Gastroesophageal sphincter (tissue), 3 donors: ENCODE results near the gene YEATS2.

ENCODE experiments used
- CTCF ChIP-seq, 4 experiments: fragments of 200-600 bp in 2 of 4; fragments of 450-650 bp in 2 of 4; sonication (generic) in 1 of 4; IDR thresholded peaks; one replicate each; pipeline ENCODE4 v1.5.1; 2017 to 2019; ENCODE audit warnings: antibody characterized with exemption in 4 of 4, mild to moderate bottlenecking in 2 of 4, moderate library complexity in 2 of 4
- POLR2A ChIP-seq, 2 donors: fragments of 450-650 bp; IDR thresholded peaks; one replicate each; pipeline ENCODE4 v1.6.1; 2017; ENCODE audit warnings: antibody characterized with exemption in 2 of 2, mild to moderate bottlenecking in 2 of 2, moderate library complexity in 1 of 2

- TF ChIP-seq CTCF (IDR thresholded peaks at IDR 0.05), result no peak
- TF ChIP-seq POLR2A (IDR thresholded peaks at IDR 0.05), result no peak
Observed at GRCh38 chr3:183745300-183746098, 47.9 kb downstream of the YEATS2 start.
